Duodenal mucosa (tissue), 2 donors: ENCODE results near the gene COL8A2.

Experiments
- H3K27ac ChIP-seq: one replicate; pipeline ENCODE4 v1.7.0; 2013; ENCODE audit warnings: low read depth, low read length
- H3K27me3 ChIP-seq, 2 donors: one replicate each; pipeline ENCODE4 v1.7.0; 2013; ENCODE audit warnings: low read length in 2 of 2, control low read depth in 1 of 2; ENCODE audit not compliant: insufficient read depth in 2 of 2, control insufficient read depth in 1 of 2
- H3K36me3 ChIP-seq, 2 donors: one replicate each; pipeline ENCODE4 v1.7.0; 2013; ENCODE audit warnings: low read length in 2 of 2, control low read depth in 1 of 2; ENCODE audit not compliant: insufficient read depth in 2 of 2, control insufficient read depth in 1 of 2
- H3K4me1 ChIP-seq, 2 donors: one replicate each; pipeline ENCODE4 v1.7.0; 2013; ENCODE audit warnings: low read length in 2 of 2, control low read depth in 1 of 2; ENCODE audit not compliant: insufficient read depth in 2 of 2, control insufficient read depth in 1 of 2
- H3K4me3 ChIP-seq, 2 donors: one replicate each; pipeline ENCODE4 v1.7.0; 2013; ENCODE audit warnings: low read length in 2 of 2, low read depth in 1 of 2
- H3K9ac ChIP-seq, 2 donors: one replicate each; pipeline ENCODE4 v1.7.0; 2013; ENCODE audit warnings: low read length in 2 of 2, low read depth in 1 of 2
- H3K9me3 ChIP-seq, 2 donors: one replicate each; pipeline ENCODE4 v1.7.0; 2013; ENCODE audit warnings: low read length in 2 of 2, control low read depth in 1 of 2; ENCODE audit not compliant: control insufficient read depth in 1 of 2

Gene COL8A2

DNA sequence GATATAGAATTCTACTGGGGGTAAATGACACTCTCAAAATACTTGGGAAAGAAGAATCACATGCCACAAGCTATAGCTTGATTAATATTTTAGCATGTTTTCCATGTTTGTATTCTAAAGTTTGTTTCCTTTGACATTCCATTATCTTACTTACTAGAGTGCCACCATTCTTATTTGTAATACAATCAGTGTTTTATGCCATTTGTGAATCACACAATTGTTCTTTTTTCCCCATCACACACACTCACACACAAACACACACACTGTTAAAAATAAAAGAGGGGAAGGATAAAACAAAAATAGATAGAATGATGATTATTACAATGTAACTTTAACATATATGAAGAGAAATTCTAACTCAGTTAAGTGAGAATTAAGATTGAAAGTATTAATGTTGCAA lies 57.2 kb downstream of the COL8A2 start:
- Histone ChIP-seq H3K36me3 (no peaks in the 10 kb centered on the region), H3K4me3 (no peak overlapping the region), H3K27ac (no peak overlapping the region), H3K27me3 (no peaks in the 10 kb centered on the region), H3K4me1 (no peaks in the 10 kb centered on the region), H3K9ac (no peak overlapping the region), H3K9me3 (no peaks in the 10 kb centered on the region)

GRCh38 chr1:36062315-36062714 lies 62.7 kb downstream of the COL8A2 start:
- no peak overlapping the region for H3K4me3 ChIP-seq
- no peak overlapping the region for H3K9ac ChIP-seq
- no peaks in the 10 kb centered on the region for H3K9me3 ChIP-seq
- no peaks in the 10 kb centered on the region for H3K4me1 ChIP-seq
- no peak overlapping the region for H3K27ac ChIP-seq
- H3K27me3 ChIP-seq = no peaks in the 10 kb centered on the region
- no peaks in the 10 kb centered on the region for H3K36me3 ChIP-seq

- no peak overlapping the region for H3K27ac ChIP-seq
- H3K36me3 ChIP-seq = peaks cover 3 to 6% of the 10 kb centered on the region in 2 donors
- H3K9me3 ChIP-seq = no peaks in the 10 kb centered on the region
- no peaks in the 10 kb centered on the region for H3K4me1 ChIP-seq
- H3K4me3 ChIP-seq = no peak overlapping the region
- no peak overlapping the region for H3K9ac ChIP-seq
- H3K27me3 ChIP-seq = no peaks in the 10 kb centered on the region
These were observed 69.3 kb downstream of the COL8A2 start for GRCh38 chr1:36055706-36056105.

- Histone ChIP-seq H3K9me3 (no peaks in the 10 kb centered on the region), H3K27ac (no peak overlapping the region), H3K4me1 (no peaks in the 10 kb centered on the region), H3K36me3 (peaks cover 3 to 6% of the 10 kb centered on the region in 2 donors), H3K9ac (no peak overlapping the region), H3K4me3 (no peak overlapping the region), H3K27me3 (no peaks in the 10 kb centered on the region)
These were observed 71.0 kb downstream of the COL8A2 start for GRCh38 chr1:36053978-36054377.

- Histone ChIP-seq H3K4me1 (no peaks in the 10 kb centered on the region), H3K9me3 (no peaks in the 10 kb centered on the region), H3K27ac (no peak overlapping the region), H3K4me3 (no peak overlapping the region), H3K9ac (no peak overlapping the region), H3K27me3 (no peaks in the 10 kb centered on the region), H3K36me3 (peaks cover 3 to 10% of the 10 kb centered on the region in 2 donors)
These were observed 73.2 kb downstream of the COL8A2 start for GRCh38 chr1:36051821-36052220.
